Fibroblast of villous mesenchyme (primary cell): ENCODE results near the gene SNRPD2. TPM values are rescaled to one million over a fixed set of nuclear protein-coding genes. Genes with fewer than 3 reads are reported as not detected.

Experiments used
- DNase-seq: peaks from one replicate; pipeline ENCODE4 v3.0.0-alpha.2; 2010; ENCODE audit warnings: low read depth
- H3K4me3 ChIP-seq: 2 replicates; pipeline ENCODE4 v1.5.1; 2011; ENCODE audit warnings: low read depth, mild to moderate bottlenecking, low read length
- CTCF ChIP-seq: IDR thresholded peaks from 2 replicates; pipeline ENCODE4 v1.5.1; 2012; ENCODE audit warnings: low read depth, mild to moderate bottlenecking, low read length; ENCODE audit not compliant: insufficient read depth
- total RNA-seq: library from RNA; depleted of rRNA; stranded (reverse); fragments of >200 nt; gene quantifications from 2 replicates; pipeline ENCODE4 v1.2.3, GENCODE V29; 2012

SNRPD2 gene
- total RNA-seq, 1 donor: 191 TPM

GRCh38 chr19:45650722-45651121, 41.0 kb downstream of the SNRPD2 start:
- DNase-seq: no peak
- no peak overlapping the region for H3K4me3 ChIP-seq
- TF ChIP-seq CTCF: no peak

- no peak for TF ChIP-seq CTCF
- H3K4me3 ChIP-seq: peak overlapping the region; percentile 62
- no peak for DNase-seq
Measured at GRCh38 chr19:45646345-45646698, 45.4 kb downstream of the SNRPD2 start.

GRCh38 chr19:45645631-45646344, 46.0 kb downstream of the SNRPD2 start:
- DNase-seq: peak; percentile 94
- no peak for TF ChIP-seq CTCF

GRCh38 chr19:45645068-45645630, 46.6 kb downstream of the SNRPD2 start:
- TF ChIP-seq CTCF: no peak
- DNase-seq: no peak
- H3K4me3 ChIP-seq: peak overlapping the region; percentile 62

More at GRCh38 chr19:45645631-45646344, 46.0 kb downstream of the SNRPD2 start:
- peak overlapping the region; percentile 62 for H3K4me3 ChIP-seq

- TF ChIP-seq CTCF: no peak
- DNase-seq: no peak
- no peak overlapping the region for H3K4me3 ChIP-seq
Measured at GRCh38 chr19:45643927-45644771, 47.6 kb downstream of the SNRPD2 start.

GRCh38 chr19:45643024-45643926, 48.5 kb downstream of the SNRPD2 start:
- DNase-seq: peak; percentile 83
- peak; percentile 100 for TF ChIP-seq CTCF
- H3K4me3 ChIP-seq: peak overlapping the region; percentile 46
